Measurements from ENCODE around the gene ABCF2. TPM values are rescaled to one million over a fixed set of nuclear protein-coding genes. Genes with fewer than 3 reads are reported as not detected.
A peak's percentile ranks its signal among the peaks of the same experiment; 100 is the strongest.

ABCF2 gene
- total RNA-seq, 1 donor from 2014 or later = 36.9 TPM

DNA sequence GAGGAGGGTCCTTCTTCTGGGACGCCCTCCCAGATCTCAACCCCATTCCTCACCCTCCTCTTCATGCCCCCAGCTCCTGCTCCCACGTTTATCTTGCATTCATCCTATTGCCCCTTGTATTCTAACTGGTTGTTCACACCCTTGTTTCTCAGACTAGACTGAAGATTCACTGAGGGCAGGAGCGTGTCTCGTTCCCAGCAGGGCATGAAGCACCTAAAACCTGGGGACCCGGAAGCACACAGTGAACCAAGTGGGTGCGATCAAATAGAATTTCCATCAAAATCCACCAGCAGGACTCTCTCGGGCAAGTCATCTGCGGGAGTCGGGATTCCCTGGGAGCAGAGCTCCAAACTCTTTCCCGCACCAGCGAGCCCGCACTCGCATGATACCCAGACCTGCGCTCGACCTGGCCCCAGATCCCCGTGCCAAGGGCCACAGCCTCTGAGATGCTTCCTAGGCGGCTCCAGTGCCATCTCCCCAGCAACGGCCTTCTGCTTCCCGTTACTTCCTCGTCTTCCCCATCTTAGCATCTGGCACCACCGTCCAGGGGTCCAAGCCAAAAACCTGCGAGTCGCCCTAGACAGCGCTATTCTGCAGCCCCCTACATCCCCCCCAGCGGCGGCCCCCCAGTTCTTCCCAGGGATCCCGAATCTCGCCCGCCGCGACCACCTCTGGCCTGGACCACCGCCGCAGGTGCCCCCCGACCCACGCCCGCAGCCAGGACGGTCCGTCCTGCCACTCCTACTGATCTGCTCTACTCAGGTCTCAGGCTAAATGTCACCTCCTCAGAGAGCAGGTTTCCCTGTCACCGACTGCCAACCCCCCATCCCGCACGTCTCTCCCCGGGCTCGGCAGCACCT lies 53.4 kb downstream of the ABCF2 start:
- no peak for DNase-seq

DNA sequence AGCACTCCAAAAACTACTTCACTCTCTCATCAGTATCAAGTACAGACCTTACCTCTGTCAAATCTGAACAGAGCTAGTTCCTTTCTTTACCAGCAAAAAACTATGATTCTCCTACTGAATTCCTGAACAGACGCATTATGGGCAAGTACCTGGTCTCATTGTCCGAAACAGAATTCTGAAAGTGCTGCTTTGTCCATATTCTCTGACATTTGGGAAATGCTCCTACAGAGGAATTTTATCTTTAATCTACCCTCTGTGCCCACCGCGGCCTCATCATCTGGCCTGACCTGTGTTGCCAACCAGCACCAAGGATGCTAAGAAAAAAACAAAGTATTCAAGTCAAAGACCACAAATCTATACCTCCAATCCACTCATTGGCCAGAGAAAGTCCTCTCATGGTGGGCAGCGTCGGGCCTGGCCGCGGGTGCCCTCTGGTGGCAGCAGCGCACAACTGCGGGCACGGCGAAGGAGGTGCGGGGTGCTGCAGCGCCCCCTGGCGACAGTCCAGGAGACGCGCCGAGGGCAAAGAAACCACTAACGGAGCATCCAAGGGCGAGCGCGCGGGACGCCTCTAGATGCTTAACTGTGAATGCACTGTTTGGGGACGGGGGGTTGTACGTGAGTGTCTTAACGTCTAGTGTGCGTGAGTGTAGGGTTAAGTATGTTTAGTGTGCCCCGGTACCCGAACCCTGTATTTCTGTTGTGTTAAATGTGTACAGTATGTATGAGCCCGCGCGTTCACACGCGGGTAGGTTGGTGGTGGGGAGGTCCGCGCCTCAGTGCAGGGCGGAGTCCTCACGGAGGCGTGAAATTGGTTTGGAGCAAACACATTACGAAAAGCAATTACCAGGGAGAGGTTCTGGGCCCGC lies 54.5 kb downstream of the ABCF2 start:
- DNase-seq = peak; percentile 90

DNA sequence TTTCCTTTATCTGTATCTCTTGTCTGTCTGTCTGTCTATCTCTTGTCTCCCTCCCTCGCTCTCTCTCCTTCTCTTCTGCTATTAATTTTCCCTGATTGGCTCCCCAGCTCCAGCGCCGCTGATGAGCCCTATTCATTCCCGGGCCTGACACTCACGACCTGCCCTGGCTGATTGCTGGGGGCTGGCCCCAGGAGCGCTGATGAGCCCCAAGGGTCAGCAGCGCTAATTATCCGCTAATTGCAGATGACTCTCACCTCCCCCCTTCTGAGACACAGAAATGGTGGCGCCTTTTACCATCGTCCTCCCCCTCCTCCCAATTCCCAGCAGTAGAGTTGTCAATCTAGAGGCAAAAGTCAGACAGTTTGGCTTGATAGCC lies 58.2 kb downstream of the ABCF2 start:
- no peak for DNase-seq

DNA sequence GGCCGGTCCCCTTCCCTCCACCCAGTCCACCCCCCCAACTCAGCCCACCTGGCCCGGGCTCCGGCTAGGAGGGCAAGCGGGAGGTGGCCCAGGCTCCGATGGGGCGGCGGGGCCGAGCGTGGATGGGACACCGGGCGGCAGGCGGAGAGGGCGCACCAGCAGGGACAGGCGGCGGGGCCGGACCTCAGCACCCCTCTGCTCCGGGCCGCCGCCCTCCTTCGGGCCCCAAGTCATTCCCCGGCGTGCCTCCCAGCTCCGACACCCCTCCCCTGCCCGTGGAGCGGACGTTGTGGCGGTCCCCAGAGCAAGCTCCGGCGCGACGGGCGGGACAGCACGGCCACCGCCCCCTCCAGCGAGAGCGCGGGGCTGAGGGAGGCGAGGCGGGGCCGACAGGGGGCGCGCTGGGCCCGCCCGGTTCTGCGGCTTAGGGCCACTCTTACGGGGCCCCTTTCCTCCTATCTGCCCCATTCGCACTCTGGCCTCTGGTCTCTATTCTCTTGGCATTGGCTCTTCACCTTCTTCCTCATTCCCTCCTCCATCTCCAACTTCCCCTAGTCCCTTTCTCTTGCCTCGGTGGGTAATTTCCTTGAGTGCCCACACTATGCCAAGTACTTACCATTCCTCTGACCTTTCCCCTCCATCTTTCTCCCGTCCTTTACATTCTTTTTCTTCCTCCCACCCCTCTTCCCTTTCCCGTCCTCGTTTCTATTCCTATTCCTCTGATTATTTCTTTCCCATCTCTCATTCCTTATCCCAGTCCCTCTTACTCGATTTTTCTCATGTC lies 58.8 kb downstream of the ABCF2 start:
- DNase-seq = peak; percentile 47

DNA sequence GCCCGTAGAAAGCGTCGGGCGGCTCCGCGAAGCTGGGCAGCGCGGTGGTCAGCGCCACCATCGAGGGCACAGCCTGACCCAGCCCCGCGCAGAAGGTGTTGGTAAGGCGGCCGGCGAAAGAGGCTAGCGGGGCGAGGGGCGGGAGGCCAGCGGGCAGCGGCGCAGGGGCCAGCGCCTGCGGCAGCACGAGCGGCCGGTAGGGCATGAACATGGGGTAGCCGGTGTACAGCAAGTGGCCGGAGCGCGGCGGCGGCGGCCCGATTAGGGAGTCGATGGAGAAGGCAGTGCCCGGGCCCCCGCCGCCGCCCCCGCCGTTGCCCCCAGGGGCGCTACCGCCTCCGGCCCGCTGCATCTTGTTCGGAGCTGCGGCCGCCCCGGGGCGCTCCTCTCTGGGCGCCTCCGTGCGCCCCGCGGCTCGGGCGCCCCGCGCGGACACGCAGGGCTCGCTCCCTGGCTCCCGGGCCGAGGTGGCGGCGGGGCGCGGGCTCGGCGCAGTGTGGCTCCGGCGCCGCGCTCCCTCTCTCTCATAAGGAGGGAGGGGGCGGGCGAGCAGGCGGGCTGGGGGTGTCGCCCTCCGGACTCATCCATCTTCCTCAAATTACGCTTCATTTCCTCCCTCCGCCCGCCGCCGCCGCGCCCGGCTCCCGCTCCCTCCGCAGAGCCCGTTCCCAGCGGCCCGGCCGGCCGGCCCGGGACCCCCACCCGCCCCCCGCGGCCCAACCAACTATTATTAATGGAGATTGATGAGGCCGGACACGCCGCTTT lies 59.6 kb downstream of the ABCF2 start, which contains the start of gene GBX1:
Gene GBX1 (minus strand): TSS at position 498 of the 765 bp plus-strand sequence. CDS start 146 bp downstream, at position 352.
- peak; percentile 67 for DNase-seq

DNA sequence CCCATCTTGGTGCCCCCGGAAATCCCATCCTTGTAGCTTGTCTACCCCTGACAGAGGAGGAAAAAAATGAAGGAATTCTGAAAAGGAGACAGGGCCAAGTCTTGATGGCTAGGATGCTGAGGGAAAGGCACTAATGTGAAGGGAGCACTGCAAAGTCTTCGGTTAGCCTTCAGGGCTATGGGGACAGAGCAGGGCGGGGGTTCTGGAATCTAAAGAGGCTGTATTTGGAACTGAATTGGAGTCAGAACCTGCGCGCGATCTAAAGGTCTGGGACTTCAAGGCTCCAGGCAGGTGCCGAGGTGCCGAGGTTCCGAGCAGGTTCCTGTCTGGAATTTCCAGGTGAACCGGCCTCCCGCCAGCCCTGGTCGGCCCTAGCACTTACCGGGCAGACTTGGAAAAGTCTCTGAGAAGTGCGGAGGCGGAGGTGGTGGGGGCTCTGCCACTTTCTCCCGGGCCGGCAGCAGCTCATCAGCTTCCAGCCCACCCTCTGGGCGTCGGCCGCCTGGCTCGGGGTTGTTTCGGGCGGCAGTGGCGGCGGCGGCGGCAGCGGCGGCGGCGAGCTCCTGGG lies 60.3 kb downstream of the ABCF2 start:
- DNase-seq = no peak

Other genes with a start within 250 kb of the ABCF2 start
- gene KCNH2, start 248.9 kb downstream of the ABCF2 start, total RNA-seq = 16.5 TPM
- gene NOS3, start 236.2 kb downstream of the ABCF2 start, total RNA-seq = 7.0 TPM
- gene ATG9B, start 202.7 kb downstream of the ABCF2 start, total RNA-seq = 25.8 TPM
- gene ABCB8, start 198.8 kb downstream of the ABCF2 start, total RNA-seq = 28.6 TPM
- gene ASIC3, start 178.7 kb downstream of the ABCF2 start, total RNA-seq = 0.51 TPM
- 6.8 TPM for gene CDK5, start 169.3 kb downstream of the ABCF2 start, total RNA-seq
- 52.6 TPM for gene SLC4A2, start 167.6 kb downstream of the ABCF2 start, total RNA-seq
- 95.2 TPM for gene FASTK, start 146.4 kb downstream of the ABCF2 start, total RNA-seq
- gene TMUB1, start 143.7 kb downstream of the ABCF2 start, total RNA-seq = 18.0 TPM
- 31.4 TPM for gene AGAP3, start 140.7 kb downstream of the ABCF2 start, total RNA-seq
- not detected for gene GBX1, start 59.5 kb downstream of the ABCF2 start, total RNA-seq
- 4.9 TPM for gene ASB10, start 40.0 kb downstream of the ABCF2 start, total RNA-seq
- not detected for gene H2BK1, start 16.7 kb downstream of the ABCF2 start, total RNA-seq
- gene CHPF2, start 5.3 kb upstream of the ABCF2 start, total RNA-seq = 29.2 TPM
- 72.5 TPM for gene SMARCD3, start 21.5 kb upstream of the ABCF2 start, total RNA-seq
- gene NUB1, start 114.6 kb upstream of the ABCF2 start, total RNA-seq = 27.8 TPM
- gene WDR86, start 182.8 kb upstream of the ABCF2 start, total RNA-seq = 13.1 TPM
- gene CRYGN, start 212.9 kb upstream of the ABCF2 start, total RNA-seq = not detected